ENCODE data around the gene KRTAP20-3. TPM values are rescaled to one million over a fixed set of nuclear protein-coding genes. Genes with fewer than 3 reads are reported as not detected.

Gene KRTAP20-3
- total RNA-seq, 1 donor from 2014 or later: not detected

DNA sequence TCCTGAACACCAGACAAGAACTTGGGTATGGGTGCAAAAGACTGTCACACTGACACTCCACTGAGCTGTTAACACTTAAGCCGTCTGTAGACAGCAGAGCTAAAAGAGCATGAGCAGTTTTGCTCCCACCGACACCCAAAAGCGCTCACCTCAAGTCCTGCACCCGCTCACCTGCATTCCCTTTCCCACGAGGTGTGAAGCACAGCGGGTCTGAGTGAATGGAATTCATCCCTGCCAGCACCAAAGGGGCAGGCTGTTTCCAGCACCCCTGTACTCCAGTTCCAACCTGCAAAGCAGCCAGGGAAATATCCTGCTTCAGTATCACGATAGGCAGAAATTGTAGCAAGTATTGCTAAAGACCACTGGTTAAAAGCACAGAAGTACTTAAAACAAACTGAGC lies 47.2 kb downstream of the KRTAP20-3 start:
- TF ChIP-seq, protein P1, sequence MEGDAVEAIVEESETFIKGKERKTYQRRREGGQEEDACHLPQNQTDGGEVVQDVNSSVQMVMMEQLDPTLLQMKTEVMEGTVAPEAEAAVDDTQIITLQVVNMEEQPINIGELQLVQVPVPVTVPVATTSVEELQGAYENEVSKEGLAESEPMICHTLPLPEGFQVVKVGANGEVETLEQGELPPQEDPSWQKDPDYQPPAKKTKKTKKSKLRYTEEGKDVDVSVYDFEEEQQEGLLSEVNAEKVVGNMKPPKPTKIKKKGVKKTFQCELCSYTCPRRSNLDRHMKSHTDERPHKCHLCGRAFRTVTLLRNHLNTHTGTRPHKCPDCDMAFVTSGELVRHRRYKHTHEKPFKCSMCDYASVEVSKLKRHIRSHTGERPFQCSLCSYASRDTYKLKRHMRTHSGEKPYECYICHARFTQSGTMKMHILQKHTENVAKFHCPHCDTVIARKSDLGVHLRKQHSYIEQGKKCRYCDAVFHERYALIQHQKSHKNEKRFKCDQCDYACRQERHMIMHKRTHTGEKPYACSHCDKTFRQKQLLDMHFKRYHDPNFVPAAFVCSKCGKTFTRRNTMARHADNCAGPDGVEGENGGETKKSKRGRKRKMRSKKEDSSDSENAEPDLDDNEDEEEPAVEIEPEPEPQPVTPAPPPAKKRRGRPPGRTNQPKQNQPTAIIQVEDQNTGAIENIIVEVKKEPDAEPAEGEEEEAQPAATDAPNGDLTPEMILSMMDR (IDR thresholded peaks at IDR 0.05; ENCODE audit: insufficient read depth, low read length, severe bottlenecking): no peak
- H3K4me3 ChIP-seq (ENCODE audit: low read depth, low read length): no peak overlapping the region
- no peak for FAIRE-seq
- no peaks in the 10 kb centered on the region for H3K36me3 ChIP-seq (ENCODE audit: control insufficient read depth, insufficient read depth, low read length)
- DNase-seq (ENCODE audit: low read depth): no peak
- H3K27me3 ChIP-seq (ENCODE audit: control insufficient read depth, insufficient read depth, low read length): no peaks in the 10 kb centered on the region

Other genes starting within 250 kb of the KRTAP20-3 start
- not detected in 2 replicates for gene KRTAP13-1, start 246.8 kb upstream of the KRTAP20-3 start, total RNA-seq
- gene KRTAP13-3, start 216.9 kb upstream of the KRTAP20-3 start, total RNA-seq: not detected in 2 replicates
- not detected in 2 replicates for gene KRTAP13-4, start 212.6 kb upstream of the KRTAP20-3 start, total RNA-seq
- gene KRTAP15-1, start 202.6 kb upstream of the KRTAP20-3 start, total RNA-seq: not detected in 2 replicates
- not detected in 2 replicates for gene KRTAP19-1, start 162.5 kb upstream of the KRTAP20-3 start, total RNA-seq
- not detected in 2 replicates for gene KRTAP19-2, start 155.4 kb upstream of the KRTAP20-3 start, total RNA-seq
- not detected in 2 replicates for gene KRTAP19-3, start 150.9 kb upstream of the KRTAP20-3 start, total RNA-seq
- gene KRTAP19-4, start 145.7 kb upstream of the KRTAP20-3 start, total RNA-seq: not detected in 2 replicates
- gene KRTAP19-5, start 140.7 kb upstream of the KRTAP20-3 start, total RNA-seq: not detected in 2 replicates
- gene KRTAP19-6, start 101.0 kb upstream of the KRTAP20-3 start, total RNA-seq: not detected in 2 replicates
- not detected in 2 replicates for gene KRTAP19-7, start 81.5 kb upstream of the KRTAP20-3 start, total RNA-seq
- gene KRTAP22-2, start 52.5 kb upstream of the KRTAP20-3 start, total RNA-seq: not detected in 2 replicates
- not detected in 2 replicates for gene KRTAP6-3, start 50.4 kb upstream of the KRTAP20-3 start, total RNA-seq
- gene KRTAP6-2, start 44.0 kb upstream of the KRTAP20-3 start, total RNA-seq: not detected in 2 replicates
- not detected in 2 replicates for gene KRTAP22-1, start 41.8 kb upstream of the KRTAP20-3 start, total RNA-seq
- gene KRTAP6-1, start 28.9 kb upstream of the KRTAP20-3 start, total RNA-seq: not detected in 2 replicates
- gene KRTAP20-1, start 26.4 kb upstream of the KRTAP20-3 start, total RNA-seq: not detected in 2 replicates
- not detected in 2 replicates for gene KRTAP20-4, start 22.2 kb upstream of the KRTAP20-3 start, total RNA-seq
- not detected in 2 replicates for gene KRTAP20-2, start 7.7 kb upstream of the KRTAP20-3 start, total RNA-seq
- not detected in 2 replicates for gene KRTAP21-3, start 75.9 kb downstream of the KRTAP20-3 start, total RNA-seq
- not detected in 2 replicates for gene KRTAP21-2, start 104.4 kb downstream of the KRTAP20-3 start, total RNA-seq
- gene KRTAP21-1, start 112.6 kb downstream of the KRTAP20-3 start, total RNA-seq: not detected in 2 replicates
- not detected in 2 replicates for gene KRTAP8-1, start 170.4 kb downstream of the KRTAP20-3 start, total RNA-seq
- not detected in 2 replicates for gene KRTAP7-1, start 186.9 kb downstream of the KRTAP20-3 start, total RNA-seq
- not detected in 2 replicates for gene KRTAP11-1, start 238.7 kb downstream of the KRTAP20-3 start, total RNA-seq